Heart left ventricle (tissue), 16 donors: ENCODE results near the gene C10orf143. TPM values are rescaled to one million over a fixed set of nuclear protein-coding genes. Genes with fewer than 3 reads are reported as not detected.

Experiments used
- ATAC-seq, 4 donors: fragments of 200-7000 bp; cut with Tn5 transposase; one replicate each; pipeline ENCODE4 v1.9.1; 2020 to 2022; ENCODE audit warnings: moderate library complexity in 4 of 4, mild to moderate bottlenecking in 3 of 4, moderate number of reproducible peaks in 1 of 4
- DNase-seq, 5 donors: peaks; one replicate each; pipeline ENCODE4 v3.0.0-alpha.2; 2020
- H3K27ac ChIP-seq, 12 donors: fragments of 200-600 bp; sonication (generic) in 4 of 12; one replicate each; pipeline versions ENCODE4 v1.5.0 to v1.8.0; 2016 to 2022; ENCODE audit warnings: mild to moderate bottlenecking in 2 of 12
- H3K27me3 ChIP-seq, 9 donors: fragments of 200-600 bp; sonication (generic) in 2 of 9; one replicate each; pipeline versions ENCODE4 v1.5.1 to v1.8.0; 2016 to 2022; ENCODE audit warnings: mild to moderate bottlenecking in 3 of 9
- H3K36me3 ChIP-seq, 9 donors: fragments of 200-600 bp; sonication (generic) in 2 of 9; one replicate each; pipeline versions ENCODE4 v1.5.0 to v1.8.0; 2018 to 2022; ENCODE audit warnings: mild to moderate bottlenecking in 2 of 9
- H3K4me1 ChIP-seq, 12 donors: fragments of 200-600 bp; sonication (generic) in 4 of 12; one replicate each; pipeline versions ENCODE4 v1.5.0 to v1.8.0; 2016 to 2022; ENCODE audit warnings: mild to moderate bottlenecking in 3 of 12
- H3K4me3 ChIP-seq, 12 donors: fragments of 200-600 bp; sonication (generic) in 4 of 12; one replicate each; pipeline versions ENCODE4 v1.5.0 to v1.8.0; 2017 to 2022; ENCODE audit warnings: mild to moderate bottlenecking in 9 of 12, moderate library complexity in 4 of 12
- H3K9me3 ChIP-seq, 12 donors: fragments of 200-600 bp; sonication (generic) in 4 of 12; one replicate each; pipeline versions ENCODE4 v1.5.0 to v1.8.0; 2016 to 2022; ENCODE audit warnings: mild to moderate bottlenecking in 1 of 12
- POLR2A ChIP-seq, 2 donors: fragments of 450-650 bp; IDR thresholded peaks; one replicate each; pipeline ENCODE4 v1.6.1; 2017; ENCODE audit warnings: antibody characterized with exemption in 2 of 2, mild to moderate bottlenecking in 2 of 2, moderate library complexity in 2 of 2
- WGBS, 4 donors: extraction: QIAGEN DNeasy Blood & Tissue Kit in 2 of 4; methylation state at CpG; one replicate each; pipeline versions ENCODE4 v1.1.5 to v1.1.7; 2013 to 2018; 5-methylcytosine and 5-hydroxymethylcytosine counted together
- intact Hi-C, 10 donors: fragments of 100-400 bp; cut with DNase I; formaldehyde crosslinking; loops; one replicate each; pipeline versions ENCODE4 v1.11.1 to v1.14.2; 2022
- polyA plus RNA-seq, 2 donors: library from polyadenylated mRNA; stranded (reverse); fragments of 200-250 nt; gene quantifications; one replicate each; pipeline ENCODE4 v1.2.3, GENCODE V29; 2013
- total RNA-seq, 9 donors: library from RNA; depleted of rRNA in 2 of 9; stranded (reverse); fragments of >200 nt in 2 of 9; fragmentation: NEBNext Ultra II Directional in 3 of 9; extraction: Animal tissue kit (Norgen Biotek cat#: 25700) in 3 of 9; gene quantifications; one replicate each; pipeline versions ENCODE4 v1.1.0 to v1.2.4, GENCODE V29; 2016 to 2023
- TF ChIP-seq, protein P1 (sequence below), 12 donors: fragments of 200-600 bp; sonication (generic) in 4 of 12; IDR thresholded peaks; one replicate each; pipeline versions ENCODE4 v1.5.0 to v1.8.0; 2018 to 2022; ENCODE audit warnings: antibody characterized with exemption in 12 of 12, mild to moderate bottlenecking in 5 of 12
- donor health status: ischemic (EF 13 %, LVEDD 7.1; RV severe dilation, severe dysfunction).
- donor health status: healthy with polysubstance abuse.
- donor health status: DM: no; HTN: yes; CAD: no.
- donor health status: DM: no; HTN: no; CAD: no.
- donor health status: ischemic (EF 25% LVEDD 6.9; RV normal size, moderate dysfunction).
- donor health status: ischemic (EF 25% LVEDD 5.7; RV mildly dilated, moderate dysfunction).
- donor health status: healthy.
- donor health status: DM: yes; HTN: yes; CAD: no.
- donor health status: ischemic (EF 35%, LVEDD 5.7; RV mildly dilated, moderate dysfunction).
- donor health status: nonischemic (EF 11% LVEDD 7.7; RV severe dilation, severe dysfunction).
- donor health status: DM: yes; HTN: yes; CAD: no.
- donor health status: PGD.
- donor health status: ischemic (EF 29% LVEDD 5.4; RV normal size, mild dysfunction).
- donor health status: nonischemic (EF 23%, LVEDD 6.1; RV moderate dilation, normal function).

C10orf143 gene
- total and polyA plus RNA-seq, 11 donors: 0.32 to 3.7 (median 1.6) TPM; not detected in 1

GRCh38 chr10:130050721-130051120 is 59.9 kb downstream of the C10orf143 start:
- Histone ChIP-seq H3K4me1 (no peaks in the 10 kb centered on the region), H3K27ac (no peak overlapping the region), H3K4me3 (no peak overlapping the region), H3K9me3 (peaks cover 0 to 13% (median 0%) of the 10 kb centered on the region in 12 donors), H3K36me3 (no peaks in the 10 kb centered on the region), H3K27me3 (peaks cover 0 to 26% (median 0%) of the 10 kb centered on the region in 9 donors)
- ATAC-seq: no peak
- WGBS, 4 donors: 80 to 90% (median 83%) methylated on average over 12 of the region's 12 CpGs
- no peak for DNase-seq
- no peak for TF ChIP-seq POLR2A (IDR thresholded peaks at IDR 0.05)
- TF ChIP-seq, protein P1, sequence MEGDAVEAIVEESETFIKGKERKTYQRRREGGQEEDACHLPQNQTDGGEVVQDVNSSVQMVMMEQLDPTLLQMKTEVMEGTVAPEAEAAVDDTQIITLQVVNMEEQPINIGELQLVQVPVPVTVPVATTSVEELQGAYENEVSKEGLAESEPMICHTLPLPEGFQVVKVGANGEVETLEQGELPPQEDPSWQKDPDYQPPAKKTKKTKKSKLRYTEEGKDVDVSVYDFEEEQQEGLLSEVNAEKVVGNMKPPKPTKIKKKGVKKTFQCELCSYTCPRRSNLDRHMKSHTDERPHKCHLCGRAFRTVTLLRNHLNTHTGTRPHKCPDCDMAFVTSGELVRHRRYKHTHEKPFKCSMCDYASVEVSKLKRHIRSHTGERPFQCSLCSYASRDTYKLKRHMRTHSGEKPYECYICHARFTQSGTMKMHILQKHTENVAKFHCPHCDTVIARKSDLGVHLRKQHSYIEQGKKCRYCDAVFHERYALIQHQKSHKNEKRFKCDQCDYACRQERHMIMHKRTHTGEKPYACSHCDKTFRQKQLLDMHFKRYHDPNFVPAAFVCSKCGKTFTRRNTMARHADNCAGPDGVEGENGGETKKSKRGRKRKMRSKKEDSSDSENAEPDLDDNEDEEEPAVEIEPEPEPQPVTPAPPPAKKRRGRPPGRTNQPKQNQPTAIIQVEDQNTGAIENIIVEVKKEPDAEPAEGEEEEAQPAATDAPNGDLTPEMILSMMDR (IDR thresholded peaks at IDR 0.05): no peak
- intact Hi-C loops: no loop called here

DNA sequence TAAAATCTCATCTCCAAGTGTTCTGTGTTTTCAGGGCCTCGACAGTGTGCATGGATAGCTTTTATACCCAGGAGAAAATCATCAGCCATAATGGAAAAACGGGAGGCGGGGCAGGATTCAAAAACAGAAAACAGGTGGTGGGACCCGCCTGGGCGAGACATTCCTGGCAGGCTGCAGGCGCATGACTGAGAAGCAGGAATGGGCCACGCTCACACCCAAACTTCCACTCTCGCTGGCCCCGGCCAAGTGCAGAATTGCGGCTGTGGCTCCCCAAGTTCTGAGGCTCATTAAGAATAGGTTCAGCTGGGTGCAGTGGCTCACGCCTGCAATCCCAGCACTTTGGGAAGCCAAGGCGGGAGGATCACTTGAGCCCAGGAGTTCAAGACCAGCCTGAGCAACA is 60.6 kb downstream of the C10orf143 start:
- intact Hi-C loops: no loop called here
- Histone ChIP-seq H3K27me3 (peaks cover 0 to 33% (median 3%) of the 10 kb centered on the region in 9 donors), H3K4me1 (no peaks in the 10 kb centered on the region), H3K9me3 (peaks cover 0 to 10% (median 0%) of the 10 kb centered on the region in 12 donors), H3K36me3 (no peaks in the 10 kb centered on the region), H3K27ac (no peak overlapping the region), H3K4me3 (no peak overlapping the region)
- DNase-seq (no peak), ATAC-seq (no peak)
- WGBS, 4 donors: 81 to 84% (median 82%) methylated on average over 12 of the region's 12 CpGs
- TF ChIP-seq, protein P1 (IDR thresholded peaks at IDR 0.05): no peak
- TF ChIP-seq POLR2A (IDR thresholded peaks at IDR 0.05): no peak

DNA sequence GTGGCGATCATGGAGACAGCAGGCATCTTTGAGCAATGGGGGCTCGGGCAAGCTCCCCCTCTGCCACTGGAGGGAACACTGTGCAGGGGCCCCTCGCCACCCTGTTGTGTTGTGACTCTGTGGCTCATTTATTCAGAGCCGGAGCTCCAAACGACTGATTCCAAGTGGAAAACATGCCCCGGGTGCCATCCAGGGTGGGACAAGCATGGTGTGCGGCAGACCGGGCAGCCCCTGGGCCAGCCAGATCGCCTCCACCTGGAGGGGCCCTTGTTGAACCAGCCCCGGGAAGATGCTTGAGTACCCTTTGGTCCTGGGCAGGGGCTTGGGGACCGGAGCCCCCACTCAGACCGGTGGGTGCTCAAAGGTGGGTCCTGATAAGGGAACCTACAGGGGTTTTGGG is 61.4 kb downstream of the C10orf143 start:
- Histone ChIP-seq H3K27ac (no peak overlapping the region), H3K4me3 (no peak overlapping the region), H3K9me3 (peaks cover 0 to 2% (median 0%) of the 10 kb centered on the region in 12 donors), H3K4me1 (no peaks in the 10 kb centered on the region), H3K36me3 (no peaks in the 10 kb centered on the region), H3K27me3 (peaks cover 0 to 40% (median 3%) of the 10 kb centered on the region in 9 donors)
- intact Hi-C loops: no loop called here
- no peak for DNase-seq
- WGBS, 4 donors: 83 to 91% (median 88%) methylated on average over 5 to 12 of the region's 12 CpGs
- no peak for ATAC-seq
- TF ChIP-seq, protein P1 (IDR thresholded peaks at IDR 0.05): no peak

DNA sequence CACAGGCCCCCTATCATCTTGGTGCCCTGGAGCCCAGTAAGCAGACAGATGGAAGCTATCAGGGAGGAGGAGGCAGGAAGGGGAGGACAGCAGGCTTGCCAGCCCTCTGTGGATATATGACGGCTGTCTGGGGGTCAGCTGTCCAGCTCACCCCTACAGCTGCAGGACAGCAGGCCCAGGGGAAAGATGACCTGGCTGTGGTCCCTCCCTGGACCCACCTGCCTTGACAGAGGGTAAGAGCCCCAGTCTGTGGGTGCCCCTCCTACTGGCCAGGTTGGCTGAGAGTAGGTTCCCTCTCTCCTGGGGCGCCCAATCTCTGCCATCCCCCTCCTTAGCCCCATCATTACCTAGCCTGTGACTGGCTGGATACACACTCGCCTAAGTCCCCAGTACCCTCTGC is 62.5 kb downstream of the C10orf143 start:
- no peaks in the 10 kb centered on the region for H3K9me3 ChIP-seq
- intact Hi-C loops: no loop called here
- H3K27ac ChIP-seq: no peak overlapping the region
- DNase-seq: no peak
- no peak for ATAC-seq
- 70 to 86% (median 76%) methylated on average over 2 to 3 of the region's 3 CpGs for WGBS, 4 donors
- H3K4me3 ChIP-seq: no peak overlapping the region
- TF ChIP-seq, protein P1 (IDR thresholded peaks at IDR 0.05): no peak
- TF ChIP-seq POLR2A (IDR thresholded peaks at IDR 0.05): no peak
- H3K36me3 ChIP-seq: no peaks in the 10 kb centered on the region
- H3K27me3 ChIP-seq: peaks cover 0 to 52% (median 3%) of the 10 kb centered on the region in 9 donors
- no peaks in the 10 kb centered on the region for H3K4me1 ChIP-seq
